D721Med (cell line): ENCODE measurements around the gene FOXD3.
"Not testable (repeated sequence)": the region's sequence is repeated elsewhere in the genome, so short reads cannot be mapped to it uniquely, and the experiment has no call there.

ENCODE experiments used
- DNase-seq: peaks from one replicate; pipeline ENCODE4 v3.0.0; 2011; ENCODE audit warnings: low spot score; ENCODE audit not compliant: insufficient read length
- FAIRE-seq: peaks from 2 replicates; lab custom pipeline; 2011; peaks lifted over from hg19 to GRCh38; lab: Jason Lieb, UNC
- TF ChIP-seq, protein P1 (sequence below): IDR thresholded peaks from 2 replicates; pipeline ENCODE4 v1.5.1; 2012; ENCODE audit warnings: mild to moderate bottlenecking, control low read depth; ENCODE audit not compliant: insufficient read depth; ENCODE audit errors: missing control alignments

The FOXD3 gene

DNA sequence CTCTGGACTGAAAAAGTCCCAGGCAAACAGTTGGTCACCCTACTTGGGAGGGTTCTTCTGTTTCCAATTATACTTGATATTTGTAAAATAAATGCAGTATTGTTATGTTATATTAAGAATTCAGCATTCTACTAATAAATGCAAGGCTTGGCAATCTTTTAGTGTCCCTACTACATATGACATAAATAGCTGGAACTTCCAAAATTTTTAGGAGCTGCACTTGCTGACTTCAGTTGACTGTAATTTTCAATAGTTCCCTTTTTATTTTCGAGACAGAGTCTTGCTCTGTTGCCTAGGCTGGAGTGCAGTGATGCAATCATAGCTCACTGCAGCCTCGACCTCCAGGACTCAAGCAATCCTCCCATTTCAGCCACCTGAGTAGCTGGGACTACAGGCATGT is 20.0 kb downstream of the FOXD3 start:
- FAIRE-seq (no peak), DNase-seq (no peak)
- TF ChIP-seq, protein P1, sequence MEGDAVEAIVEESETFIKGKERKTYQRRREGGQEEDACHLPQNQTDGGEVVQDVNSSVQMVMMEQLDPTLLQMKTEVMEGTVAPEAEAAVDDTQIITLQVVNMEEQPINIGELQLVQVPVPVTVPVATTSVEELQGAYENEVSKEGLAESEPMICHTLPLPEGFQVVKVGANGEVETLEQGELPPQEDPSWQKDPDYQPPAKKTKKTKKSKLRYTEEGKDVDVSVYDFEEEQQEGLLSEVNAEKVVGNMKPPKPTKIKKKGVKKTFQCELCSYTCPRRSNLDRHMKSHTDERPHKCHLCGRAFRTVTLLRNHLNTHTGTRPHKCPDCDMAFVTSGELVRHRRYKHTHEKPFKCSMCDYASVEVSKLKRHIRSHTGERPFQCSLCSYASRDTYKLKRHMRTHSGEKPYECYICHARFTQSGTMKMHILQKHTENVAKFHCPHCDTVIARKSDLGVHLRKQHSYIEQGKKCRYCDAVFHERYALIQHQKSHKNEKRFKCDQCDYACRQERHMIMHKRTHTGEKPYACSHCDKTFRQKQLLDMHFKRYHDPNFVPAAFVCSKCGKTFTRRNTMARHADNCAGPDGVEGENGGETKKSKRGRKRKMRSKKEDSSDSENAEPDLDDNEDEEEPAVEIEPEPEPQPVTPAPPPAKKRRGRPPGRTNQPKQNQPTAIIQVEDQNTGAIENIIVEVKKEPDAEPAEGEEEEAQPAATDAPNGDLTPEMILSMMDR = no peak

DNA sequence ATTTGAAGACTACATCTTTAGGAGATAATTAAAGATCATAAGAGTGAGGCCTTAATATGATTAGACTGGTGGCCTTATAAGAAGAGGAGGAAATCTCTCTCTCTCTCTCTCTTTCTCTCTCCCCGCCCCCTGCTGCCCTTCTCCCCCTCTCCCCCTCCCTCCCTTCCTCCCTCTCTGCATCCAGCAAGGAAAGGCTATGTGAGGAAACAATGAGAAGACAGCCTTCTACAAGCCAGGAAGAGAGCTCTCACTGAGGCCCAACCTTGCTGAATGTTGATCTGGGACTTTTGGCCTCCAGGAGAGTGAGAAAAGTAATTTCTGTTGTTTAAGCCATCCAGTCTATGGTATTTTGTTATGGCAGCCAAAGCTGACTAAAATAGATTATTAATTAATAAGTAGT is 21.6 kb downstream of the FOXD3 start:
- no peak for FAIRE-seq
- DNase-seq = no peak
- TF ChIP-seq, protein P1 = no peak

DNA sequence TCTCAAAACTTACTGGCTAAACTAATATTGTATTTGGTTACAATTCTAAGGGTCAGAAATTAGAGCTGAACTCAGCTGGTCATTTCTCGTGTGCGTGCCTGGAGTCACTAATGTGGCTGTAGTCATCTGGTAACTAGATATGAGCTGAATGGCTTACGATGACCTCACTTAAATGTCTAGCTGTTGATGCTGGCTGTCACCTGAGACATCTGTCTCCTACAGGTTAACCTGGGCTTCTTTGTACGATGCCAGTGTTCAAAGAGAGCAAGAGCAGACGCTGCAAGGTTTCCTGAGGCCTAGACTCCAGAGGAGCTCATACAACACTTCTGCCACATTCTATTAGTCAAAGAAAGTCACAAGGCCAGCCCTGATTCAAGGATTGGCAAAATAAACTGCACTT is 28.0 kb downstream of the FOXD3 start:
- FAIRE-seq (no peak), DNase-seq (no peak)
- TF ChIP-seq, protein P1 = no peak

DNA sequence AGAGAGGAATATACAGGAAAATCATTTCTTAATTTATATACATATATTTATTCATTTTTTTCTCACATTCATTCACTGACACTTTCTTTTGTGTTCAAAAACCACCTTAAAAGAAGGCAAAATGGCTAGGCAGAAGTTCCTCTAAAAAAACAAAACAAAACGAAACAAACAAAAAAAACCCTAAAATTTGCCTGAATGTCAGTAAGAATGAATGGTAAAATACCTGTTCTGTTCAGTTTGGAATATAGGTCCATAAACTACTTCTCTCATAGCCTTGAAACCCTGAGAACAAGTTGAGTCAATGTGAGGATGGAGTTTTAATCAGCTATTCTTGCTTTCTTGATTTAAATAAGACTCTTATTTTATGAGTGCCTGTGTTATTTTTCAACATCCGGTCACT is 30.4 kb downstream of the FOXD3 start:
- DNase-seq = no peak
- no peak for FAIRE-seq
- TF ChIP-seq, protein P1 = no peak

DNA sequence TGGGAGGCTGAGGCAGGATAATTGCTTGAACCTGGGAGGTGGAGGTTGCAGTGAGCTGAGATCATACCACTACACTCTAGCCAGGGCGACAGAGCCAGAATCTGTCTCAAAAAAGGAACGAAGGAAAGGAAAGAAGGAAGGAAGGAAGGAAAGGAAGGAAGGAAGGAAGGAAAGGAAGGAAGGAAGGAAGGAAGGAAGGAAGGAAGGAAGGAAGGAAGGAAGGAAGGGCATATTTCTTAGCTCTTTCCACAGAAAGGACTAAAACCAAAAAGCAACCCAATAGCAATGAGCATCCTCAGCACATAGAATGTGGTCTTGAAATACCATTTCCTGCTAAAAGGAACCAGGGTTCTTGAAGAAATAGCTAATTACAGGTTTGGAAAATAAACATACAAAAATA is 33.9 kb downstream of the FOXD3 start:
- DNase-seq, FAIRE-seq: not testable (repeated sequence)

DNA sequence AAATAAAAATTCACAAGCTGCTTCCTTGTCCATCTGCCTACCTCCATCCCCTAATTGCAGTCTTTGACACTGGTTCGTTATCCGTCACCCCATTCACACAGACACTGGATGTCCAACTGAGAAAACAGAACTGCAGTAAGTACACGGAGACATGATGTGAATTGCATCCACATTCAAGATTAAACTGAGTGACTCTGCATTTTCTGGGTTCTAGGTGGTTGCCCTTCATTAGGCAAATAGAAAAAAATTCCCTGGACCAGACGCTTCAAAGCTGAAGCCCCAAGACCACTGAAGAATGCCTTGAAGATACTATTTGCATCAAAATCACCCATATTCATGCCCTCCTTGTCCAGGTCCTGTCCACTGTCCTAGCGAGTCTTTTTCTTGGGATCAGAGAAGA is 37.2 kb downstream of the FOXD3 start:
- TF ChIP-seq, protein P1 = no peak
- FAIRE-seq = no peak
- DNase-seq = no peak

DNA sequence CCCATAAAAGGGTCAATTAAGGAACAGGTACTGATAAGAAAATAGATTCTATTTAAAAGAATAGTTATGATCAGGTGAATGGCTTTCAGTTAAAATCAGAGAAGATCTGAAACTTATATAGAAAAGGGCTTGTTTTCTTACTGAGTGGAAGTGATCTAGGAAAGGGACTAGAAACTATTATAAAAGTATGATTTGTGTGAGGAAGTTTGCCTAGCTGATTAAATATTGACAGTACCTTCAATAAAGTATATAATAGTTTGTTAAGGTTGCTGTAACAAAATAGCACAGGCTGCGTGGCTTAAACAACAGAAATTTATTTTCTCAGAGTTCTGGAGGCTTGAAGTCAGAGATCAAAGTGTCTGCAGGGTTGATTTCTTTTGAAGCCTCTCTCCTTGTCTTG is 39.7 kb downstream of the FOXD3 start:
- FAIRE-seq (no peak), DNase-seq (no peak)
- TF ChIP-seq, protein P1 = no peak

DNA sequence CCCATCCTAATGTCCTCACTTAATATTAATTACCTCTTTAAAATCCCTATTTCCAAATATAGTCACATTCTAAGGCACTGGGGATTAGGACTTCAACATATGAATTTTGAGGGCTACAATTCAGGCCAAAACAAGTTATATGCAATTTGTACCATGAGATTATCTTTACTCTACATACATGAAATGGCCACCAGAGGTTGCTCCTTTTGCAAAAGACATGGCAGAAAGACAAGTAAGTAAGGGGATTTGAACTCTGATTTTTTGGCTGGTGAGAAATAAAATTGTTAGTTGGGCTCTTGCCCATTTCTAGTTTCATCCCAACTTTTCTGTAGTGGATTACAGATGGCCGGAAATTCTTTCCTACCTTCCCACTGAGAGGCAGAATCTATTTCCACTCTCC is 40.2 kb downstream of the FOXD3 start:
- TF ChIP-seq, protein P1 = no peak
- DNase-seq = no peak
- FAIRE-seq = no peak
